Measurements from ENCODE around the gene EDC3.
"Not testable (repeated sequence)": the region's sequence is repeated elsewhere in the genome, so short reads cannot be mapped to it uniquely, and the experiment has no call there.

The EDC3 gene

DNA sequence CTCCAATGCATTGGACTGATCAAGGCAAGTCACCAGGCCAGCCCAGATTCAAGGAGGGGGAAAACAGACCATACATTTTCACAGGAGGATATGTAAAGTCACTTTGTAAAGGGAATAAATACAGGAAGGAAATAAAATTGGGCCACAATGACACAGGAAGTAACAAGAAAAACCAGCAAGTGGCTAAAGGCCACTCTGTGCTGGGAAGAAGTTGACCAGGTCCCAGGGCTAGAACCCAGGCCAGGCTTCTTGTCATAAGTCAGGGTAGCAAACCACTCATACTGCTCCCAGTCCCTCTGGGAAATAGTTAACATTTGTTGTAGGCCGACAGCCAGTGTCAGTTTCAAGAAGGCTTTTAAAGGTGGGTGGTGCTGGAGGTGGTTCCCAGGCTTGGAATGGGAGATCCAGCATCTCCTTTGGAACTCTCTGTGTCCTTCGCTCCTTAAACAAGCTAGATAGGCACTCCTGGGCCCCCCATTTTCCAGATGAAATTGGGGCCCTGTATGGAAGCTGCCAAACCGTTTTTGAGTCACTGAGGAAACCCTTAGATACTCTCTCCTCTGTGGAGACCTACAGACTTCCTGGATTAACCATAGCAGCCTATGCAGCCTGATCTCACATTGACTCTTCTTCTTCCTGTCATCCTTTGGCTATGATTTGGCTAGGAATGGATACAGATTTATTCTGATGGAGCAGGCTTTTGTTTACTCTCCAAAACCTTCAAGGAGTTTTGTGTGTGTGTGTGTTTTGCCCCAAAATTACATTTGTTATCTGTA, 14.7 kb upstream of the EDC3 start:
- DNase-seq (ENCODE audit: low spot score): no peak

DNA sequence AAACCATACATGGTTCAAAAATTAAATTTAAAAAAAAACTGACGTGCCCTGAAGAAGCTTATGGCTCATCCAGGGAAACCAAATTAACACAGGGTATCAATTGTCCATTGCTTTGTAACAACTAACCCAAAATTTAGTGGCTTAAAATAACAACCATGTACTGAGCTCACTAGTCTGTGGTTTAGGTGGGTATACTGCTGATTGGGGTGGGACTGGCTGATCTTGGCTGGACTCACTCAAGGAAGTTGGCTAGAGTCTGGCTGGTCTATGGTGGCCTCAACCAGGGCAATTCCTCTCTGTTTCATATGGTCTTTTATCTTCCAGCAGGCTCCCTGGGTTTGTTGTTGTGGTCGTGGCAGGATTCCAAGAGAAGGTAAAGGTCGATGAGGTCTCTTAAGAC, 14.1 kb upstream of the EDC3 start:
- no peak for DNase-seq (ENCODE audit: low spot score)

DNA sequence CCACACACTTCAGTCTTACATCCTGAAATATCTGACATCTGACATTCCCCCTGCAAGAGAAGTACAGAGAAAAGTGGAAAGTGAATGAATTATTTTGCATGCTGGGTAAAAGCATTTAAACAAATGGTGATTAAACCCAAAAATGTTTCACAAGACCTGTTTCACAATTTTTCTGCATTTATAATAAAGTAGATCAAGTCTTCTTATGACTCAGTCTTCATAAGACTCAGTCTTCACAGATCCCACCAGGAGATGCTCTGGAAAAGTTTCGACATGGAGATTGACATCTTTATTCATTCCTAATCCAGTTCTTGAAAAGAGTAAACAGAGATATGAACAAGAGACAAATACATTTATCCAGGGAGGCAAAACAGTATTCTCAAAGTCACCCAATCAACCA, 13.2 kb upstream of the EDC3 start:
- DNase-seq (ENCODE audit: low spot score): no peak

DNA sequence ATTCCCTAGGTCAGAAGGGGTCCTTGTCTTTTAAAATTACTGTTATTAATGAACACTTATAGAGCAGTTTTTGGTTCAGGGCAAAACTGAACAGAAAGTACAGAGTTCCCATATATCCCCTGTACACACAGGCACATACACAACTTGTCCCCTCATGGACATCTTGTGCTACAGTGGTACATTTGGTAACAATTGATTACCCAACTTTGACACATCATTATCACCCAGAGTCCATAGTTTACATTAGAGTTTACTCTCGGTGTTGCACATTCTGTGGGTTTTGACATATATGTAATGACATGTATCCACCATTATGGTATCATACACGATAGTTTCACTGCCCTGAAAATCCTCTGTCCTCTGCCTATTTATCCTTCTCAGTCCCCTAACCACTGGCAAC, 984 bp upstream of the EDC3 start:
- no peak for DNase-seq (ENCODE audit: low spot score)

DNA sequence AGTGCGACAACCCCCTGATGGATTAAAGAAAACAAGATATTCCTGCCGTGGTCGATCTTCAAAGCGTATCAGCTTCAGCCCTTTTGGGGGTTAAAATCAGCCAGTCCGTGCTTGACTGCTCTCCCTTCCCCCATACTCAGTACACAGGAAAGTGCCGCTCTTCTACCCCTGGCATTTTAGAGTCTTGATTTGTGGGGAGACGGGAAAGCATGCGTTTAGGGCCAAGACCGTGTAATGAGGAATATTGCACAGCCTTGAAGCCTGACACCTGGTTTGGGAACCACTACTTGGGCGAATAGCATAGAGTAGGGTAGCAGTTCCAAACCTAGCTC, 540 bp upstream of the EDC3 start:
- DNase-seq (ENCODE audit: low spot score): no peak

DNA sequence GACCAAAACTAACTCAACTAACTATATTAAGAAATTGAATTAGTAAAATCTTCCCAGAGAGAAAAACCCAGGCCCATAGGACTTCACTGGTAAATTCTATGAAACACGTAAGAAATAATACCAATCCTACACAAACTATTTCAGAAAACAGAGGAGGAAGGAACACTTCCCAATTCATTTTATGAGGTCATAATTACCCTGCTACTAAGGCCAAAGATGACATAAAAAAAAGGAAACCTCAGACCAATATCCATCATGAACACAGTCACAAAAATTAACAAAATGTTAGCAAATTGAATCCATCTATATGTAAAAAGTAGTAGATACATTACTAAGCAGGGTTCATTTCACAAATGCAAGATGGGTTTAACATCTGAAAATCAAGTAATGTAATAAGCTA, 3.5 kb downstream of the EDC3 start:
- DNase-seq (ENCODE audit: low spot score): no peak

DNA sequence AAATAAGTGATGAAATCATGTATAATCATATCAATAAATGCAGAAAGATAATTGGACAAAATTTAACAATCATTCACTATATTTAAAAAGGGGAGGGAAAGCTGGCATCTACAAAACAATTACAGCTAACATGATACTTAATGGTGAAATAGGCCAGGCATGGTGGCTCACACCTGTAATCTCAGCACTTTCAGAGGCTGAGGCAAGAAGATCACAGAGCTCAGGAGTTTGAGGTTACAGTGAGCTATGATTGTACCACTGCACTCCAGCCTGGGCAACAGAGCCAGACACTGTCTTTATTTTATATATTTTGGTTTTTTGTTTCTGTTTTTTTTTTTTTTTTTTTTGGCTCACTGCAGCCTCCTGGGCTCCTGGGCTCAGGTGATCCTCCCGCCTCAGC, 12.1 kb downstream of the EDC3 start:
- no peak for DNase-seq (ENCODE audit: low spot score)

DNA sequence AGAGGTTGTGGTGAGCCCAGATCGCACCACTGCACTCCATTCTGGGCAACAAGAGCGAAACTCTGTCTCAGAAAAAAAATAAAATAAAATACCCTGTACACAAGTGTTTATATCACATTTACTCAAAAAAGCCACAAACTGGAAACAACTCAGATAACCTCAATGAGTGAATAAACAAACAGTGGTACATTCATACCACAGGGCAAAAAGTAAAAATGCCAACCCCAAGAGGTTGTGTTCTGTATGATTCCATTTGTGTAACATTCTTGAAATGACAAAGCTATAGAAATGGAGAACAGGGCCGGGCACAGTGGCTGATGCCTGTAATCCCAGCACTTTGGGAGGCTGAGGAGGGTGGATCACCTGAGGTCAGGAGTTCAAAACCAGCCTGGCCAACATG, 12.9 kb downstream of the EDC3 start:
- no peak for DNase-seq (ENCODE audit: low spot score)

DNA sequence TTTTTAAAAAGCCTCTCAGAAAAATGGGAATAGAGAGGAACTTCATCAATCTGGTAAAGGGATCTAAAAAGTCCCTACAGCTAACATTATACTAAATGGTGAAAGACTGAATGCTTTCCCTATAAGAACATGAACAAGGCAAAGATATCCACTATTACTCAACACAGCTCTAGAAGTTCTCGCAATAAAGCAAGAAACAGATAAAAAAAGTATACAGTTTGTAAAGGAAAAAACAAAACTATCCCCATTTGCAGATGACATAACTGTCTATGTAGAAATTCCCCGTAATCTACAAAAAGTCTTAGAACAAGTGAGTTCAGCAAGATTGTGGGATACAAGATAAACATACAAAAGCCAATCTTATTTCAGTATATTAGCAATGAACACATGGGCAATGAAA, 15.4 kb downstream of the EDC3 start:
- DNase-seq (ENCODE audit: low spot score): no peak

DNA sequence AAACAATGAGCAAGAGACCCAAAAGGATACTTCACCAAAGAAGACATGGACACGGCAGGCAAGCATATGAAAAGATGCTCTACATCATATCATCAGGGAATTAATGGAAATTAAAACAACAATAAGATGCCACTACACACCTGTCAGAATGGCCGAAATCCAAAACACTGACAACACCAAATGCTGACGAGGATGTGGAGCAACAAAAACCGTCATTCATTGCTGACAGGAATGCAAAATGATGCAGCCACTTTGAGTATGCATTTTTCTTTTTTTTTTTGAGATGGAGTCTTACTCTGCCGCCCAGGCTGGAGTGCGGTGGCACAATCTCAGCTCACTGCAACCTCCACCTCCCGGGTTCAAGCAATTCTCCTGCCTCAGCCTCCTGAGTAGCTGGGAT, 19.0 kb downstream of the EDC3 start:
- DNase-seq (ENCODE audit: low spot score): no peak

DNA sequence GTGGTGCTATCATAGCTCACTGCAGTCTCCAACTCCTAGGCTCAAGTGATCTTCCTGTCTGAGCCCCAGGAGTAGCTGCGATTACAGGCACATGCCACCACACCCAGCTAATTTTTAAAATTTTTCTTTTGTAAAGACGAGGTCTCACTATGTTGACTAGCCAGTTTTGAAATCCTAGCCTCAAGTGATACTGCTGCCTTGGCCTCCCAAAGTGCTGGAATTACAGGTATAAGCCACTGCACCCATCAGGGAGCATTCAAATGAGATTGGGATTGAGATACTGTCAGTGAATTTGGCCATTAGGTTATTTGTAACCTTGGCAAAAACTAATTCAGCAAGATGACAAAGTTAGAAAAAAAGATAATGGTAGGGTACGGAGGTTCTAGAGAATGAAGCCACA, 21.7 kb downstream of the EDC3 start:
- no peak for DNase-seq (ENCODE audit: low spot score)

DNA sequence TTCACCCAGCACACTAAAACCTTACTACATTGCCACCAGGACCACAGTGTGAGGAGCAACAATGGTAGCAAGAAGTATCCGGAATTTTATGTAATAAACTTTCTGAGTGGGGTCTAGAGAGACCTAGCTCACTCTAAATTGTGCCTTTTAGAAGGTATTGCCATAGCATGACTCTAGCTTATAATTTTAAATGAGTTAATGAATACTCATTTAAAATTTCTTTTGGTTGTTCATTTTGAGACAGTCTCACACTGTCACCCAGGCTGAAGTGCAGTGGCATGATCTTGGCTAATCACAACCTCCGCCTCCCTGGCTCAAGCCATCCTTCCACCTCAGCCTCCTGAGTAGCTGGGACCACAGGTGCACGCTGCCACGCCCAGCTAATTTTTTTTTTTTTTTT, 26.2 kb downstream of the EDC3 start:
- no peak for DNase-seq (ENCODE audit: low spot score)

DNA sequence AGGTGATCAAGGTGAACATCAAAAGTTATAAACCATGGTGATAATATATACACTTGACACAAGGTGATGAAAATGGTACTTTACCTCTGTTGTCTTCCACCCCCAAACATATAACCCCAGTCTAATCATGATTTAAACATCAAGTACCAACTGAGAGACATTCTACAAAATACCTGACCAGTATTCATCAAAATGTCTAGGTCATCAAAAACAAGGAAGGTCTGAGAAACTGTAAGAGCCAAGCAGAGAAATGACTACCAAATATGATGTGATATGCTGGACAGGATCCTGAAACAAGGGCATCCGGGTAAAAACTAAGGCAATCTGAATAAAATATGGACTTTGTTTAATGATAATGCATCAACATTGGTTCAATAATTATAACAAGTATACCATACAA, 27.8 kb downstream of the EDC3 start:
- no peak for DNase-seq (ENCODE audit: low spot score)

DNA sequence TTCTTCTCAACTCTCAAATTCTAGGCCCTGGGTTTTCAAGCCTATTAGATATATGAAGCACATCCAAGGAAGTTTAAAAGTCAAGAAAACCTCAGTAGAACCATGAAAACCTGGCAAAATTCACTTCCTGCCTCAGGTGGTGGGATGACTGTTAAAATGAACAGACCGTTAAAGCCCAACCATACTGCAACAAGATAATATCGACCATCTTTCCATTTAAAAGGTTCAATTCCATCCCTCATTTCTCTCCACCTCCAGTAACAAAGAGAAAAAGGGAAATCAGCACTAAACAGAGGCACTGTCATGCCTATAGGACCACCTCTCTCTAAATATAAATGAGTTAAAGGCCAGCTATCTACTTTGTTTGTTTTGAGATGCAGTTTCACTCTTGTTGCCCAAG, 31.2 kb downstream of the EDC3 start:
- no peak for DNase-seq (ENCODE audit: low spot score)

DNA sequence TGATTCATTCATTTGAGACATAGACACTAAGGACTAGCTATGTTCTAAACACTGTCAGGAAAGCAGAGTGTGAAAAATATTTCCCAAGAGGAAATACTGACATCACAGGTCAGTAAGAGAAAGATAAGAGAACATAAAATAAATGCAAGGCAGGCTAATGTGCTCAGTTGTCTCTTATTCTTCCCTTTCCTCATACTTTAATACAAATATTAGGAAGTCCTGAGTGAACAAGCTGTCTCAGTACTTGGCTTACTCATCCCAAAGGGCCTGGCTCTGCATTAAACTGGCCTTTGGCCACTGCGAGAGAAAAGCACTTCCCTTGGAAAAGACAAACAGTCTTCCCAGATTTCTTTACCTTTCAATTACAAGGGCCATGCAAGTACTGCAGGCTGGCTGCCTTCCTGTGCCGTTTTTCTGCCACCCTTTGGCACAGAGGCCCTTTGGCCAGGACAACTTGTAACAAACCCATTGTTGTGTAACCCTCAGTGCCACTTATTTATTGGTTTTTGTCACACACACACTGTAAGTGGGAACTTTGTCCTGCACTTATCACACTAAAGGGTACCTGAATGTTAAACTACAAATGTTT, 31.7 kb downstream of the EDC3 start:
- no peak for DNase-seq (ENCODE audit: low spot score)

DNA sequence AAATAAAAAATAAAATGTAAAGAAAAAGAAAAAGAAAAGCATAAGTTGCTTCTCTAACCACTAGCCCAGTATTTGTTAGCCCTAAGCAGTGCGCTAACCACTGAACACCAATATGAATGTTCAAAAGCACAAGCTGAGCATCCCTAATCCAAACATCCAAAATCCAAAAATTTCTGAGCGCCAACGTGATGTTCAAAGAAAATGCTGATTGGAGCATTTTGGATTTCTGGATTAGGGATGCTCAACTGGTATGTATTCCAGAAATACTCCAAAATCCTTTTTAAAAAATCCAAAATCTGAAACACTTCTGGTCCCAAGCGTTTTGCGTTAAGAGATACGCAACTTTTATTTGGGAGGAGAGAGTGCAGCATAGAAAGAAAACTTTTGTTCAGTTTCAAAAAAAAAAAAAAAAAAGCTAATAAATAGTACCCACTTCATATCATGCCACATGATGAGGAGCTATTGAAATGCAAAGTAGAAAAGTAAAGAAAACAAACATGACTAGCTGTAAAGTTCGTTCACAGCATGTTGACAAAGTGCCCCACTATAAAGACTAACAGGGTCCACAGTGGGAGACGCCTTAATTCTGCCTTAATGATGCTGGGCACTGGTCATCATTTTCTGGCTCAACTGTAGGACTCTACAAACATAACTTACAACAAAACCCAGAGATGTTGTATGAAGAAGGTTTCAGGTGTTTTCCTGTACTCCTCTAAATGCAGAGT, 32.4 kb downstream of the EDC3 start:
- DNase-seq (ENCODE audit: low spot score): no peak

DNA sequence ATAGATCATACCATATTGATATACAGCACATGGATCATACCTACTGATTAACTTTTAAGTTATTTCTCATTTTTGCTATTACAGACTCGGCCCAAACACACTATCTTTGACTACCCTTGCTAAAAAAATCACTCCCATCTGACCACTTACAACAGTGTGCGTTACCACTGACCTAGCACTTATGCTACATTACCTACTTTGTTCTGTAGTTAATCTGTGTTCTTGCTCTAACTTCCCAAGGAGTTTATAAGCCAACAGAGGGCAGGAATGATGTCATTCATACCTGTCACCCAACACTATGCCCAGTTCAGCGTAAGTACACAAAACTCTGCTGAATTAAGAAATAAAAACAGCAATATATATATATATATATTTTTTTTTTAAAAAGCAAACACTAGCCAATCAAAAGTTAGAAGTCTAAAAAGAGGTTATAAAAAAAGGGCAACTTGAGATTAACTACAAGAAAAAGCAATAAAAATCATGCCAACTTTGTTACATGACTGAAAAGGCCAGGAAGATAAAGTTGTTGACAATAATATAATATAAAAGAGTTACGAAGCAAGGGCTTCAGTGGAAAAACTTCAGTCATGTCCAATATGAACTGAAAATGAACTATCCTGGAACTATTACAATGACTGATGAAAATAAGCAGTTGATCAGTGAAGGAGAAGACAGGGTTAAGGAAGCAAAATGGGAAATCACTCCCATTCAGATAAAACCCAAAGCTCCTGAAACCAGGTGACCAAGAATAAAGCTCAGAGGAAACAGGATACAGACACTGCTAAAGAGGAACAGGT, 33.6 kb downstream of the EDC3 start:
- DNase-seq (ENCODE audit: low spot score): no peak

DNA sequence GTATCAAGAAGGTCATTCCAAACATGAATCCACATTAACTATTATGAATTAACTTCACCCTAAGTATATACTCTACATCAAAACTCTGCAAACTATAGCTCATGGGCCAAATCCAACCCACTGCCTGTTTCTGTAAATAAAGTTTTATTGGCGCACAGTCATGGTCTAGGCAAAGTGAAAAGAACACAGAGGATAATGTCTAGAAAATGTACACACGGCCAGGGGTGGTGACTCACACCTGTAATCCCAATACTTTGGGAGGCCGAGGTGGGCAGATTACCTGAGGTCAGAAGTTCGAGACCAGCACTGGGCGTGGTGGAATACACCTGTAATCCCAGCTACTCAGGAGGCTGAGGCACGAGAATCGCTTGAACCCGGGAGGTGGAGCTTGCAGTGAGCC, 34.5 kb downstream of the EDC3 start:
- DNase-seq (ENCODE audit: low spot score): not testable (repeated sequence)

DNA sequence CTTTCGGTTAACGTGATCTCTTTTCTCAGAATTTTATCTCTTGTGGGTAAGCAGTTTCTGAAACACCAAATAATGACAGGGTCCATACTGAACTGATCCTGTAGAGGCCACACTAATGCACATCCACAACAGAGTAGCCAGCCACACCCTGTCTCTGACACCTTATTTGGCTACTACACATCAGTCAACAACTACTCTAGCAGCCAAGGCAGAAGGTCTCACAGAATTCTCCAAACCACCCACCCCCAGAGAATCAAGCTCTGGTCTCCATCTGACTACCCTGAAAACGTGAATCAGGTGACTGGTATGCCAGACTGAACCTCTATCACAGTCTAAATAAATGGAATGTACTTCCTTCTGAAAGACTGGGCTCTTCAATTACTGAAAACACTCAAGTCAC, 38.0 kb downstream of the EDC3 start:
- DNase-seq (ENCODE audit: low spot score): no peak

DNA sequence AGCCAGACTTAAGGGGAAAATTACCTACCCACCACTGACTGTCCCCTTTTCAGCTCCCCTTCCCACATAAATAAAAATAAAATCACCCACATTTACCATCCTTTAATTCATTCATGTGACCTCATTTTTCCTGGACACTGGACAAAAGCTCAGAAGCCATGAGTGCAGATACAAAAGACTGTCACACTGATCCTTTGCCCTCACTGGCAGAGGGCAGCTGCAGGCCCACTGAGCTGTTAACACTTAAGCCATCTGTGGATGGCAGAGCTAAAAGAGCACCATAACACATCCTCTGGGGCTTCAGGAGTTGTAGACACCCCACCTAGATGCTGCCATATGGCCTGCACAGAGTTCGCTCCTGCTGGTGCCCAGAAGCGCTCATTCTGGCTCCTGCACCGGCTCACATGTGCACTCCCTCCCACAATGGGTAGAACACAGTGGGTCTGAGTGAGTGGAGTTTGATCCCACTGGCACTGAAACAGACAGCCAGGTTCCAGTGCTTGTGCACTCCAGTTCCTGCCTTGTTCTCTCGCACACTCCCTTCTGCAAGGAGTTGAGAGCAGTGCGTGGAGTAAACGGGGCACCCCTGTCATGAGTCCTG, 38.8 kb downstream of the EDC3 start:
- no peak for DNase-seq (ENCODE audit: low spot score)

DNA sequence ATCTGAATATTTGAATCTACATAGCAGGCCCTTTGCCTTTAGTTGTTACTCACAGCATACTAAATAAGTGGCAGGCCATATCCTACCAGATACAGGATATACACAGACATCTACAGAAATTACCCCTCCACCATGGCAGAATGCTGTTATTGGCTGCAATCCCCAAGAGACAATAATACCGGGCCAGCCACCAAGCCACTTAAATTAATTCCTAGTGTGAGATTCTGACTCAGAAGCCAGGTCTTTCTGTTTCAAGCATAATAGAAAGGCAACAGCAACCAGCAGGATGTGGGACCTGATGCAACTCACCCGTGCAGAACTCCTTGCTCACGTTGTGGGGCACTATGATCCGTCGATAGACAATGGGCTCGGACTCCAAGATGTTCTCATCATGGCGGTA, 40.4 kb downstream of the EDC3 start:
- no peak for DNase-seq (ENCODE audit: low spot score)

DNA sequence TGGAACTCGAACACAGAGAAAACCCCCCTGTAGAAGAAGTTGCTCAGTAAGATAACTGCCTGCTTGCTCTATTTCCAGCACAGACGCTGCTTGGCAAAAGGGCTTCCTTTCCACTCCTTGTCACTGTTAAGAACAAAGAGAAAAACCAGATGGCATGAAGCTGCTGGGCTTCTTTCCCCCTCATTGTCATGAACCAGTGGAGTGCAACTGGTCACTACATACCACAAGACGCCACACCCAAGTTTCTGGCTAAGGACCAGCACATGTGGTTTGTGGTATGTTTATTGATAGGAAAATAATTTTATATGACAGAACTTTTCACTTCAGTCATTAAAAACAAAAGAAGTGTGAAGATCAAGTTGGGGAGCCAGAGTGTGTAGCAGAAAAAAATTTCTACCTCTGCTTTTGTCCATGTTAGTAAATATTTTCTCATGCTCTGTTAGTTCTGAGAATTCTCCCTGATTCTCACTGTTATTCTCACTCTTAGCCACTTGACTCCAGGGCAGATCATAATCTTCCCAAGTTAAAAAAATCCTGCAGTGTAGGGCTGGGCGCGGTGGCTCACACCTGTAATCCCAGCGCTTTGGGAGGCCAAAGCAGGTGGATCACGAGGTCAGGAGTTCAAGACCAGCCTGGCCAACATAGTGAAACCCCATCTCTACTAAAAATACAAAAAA, 42.3 kb downstream of the EDC3 start:
- DNase-seq (ENCODE audit: low spot score): peak; percentile 56
